Endothelial cell of umbilical vein (primary cell): ENCODE measurements around the gene PSMB8. TPM values are rescaled to one million over a fixed set of nuclear protein-coding genes. Genes with fewer than 3 reads are reported as not detected.

ENCODE experiments used
- BruUV-seq: library from RNA; stranded (reverse); fragments of 400-500 nt; replicated peaks from 2 replicates; lab custom pipeline; 2021; lab: Mats Ljungman, UMichigan
- CTCF ChIA-PET: fragments of 300-600, 350-600 bp; sonication (Branson Sonifier 250); formaldehyde crosslinking; loops from one replicate; lab custom pipeline; 2021; ENCODE audit warnings: antibody characterized with exemption, inconsistent platforms; lab: Charles Lee
- POLR2A ChIA-PET: fragments of 300-600, 350-600 bp; sonication (Branson Sonifier 250); formaldehyde crosslinking; loops from one replicate; lab custom pipeline; 2021; ENCODE audit warnings: antibody characterized with exemption, inconsistent platforms; lab: Charles Lee
- DNase-seq: peaks from one replicate; pipeline ENCODE4 v3.0.0-alpha.2; 2011; ENCODE audit warnings: low read depth, low spot score
- FAIRE-seq: peaks from 2 replicates; lab custom pipeline; 2011; peaks lifted over from hg19 to GRCh38; lab: Jason Lieb, UNC
- H2AFZ ChIP-seq: 2 replicates; pipeline ENCODE4 v1.6.0; 2012; ENCODE audit warnings: low read depth, low read length, control low read depth, inconsistent platforms
- H3K27ac ChIP-seq: 2 replicates; pipeline ENCODE4 v1.5.1; 2011; ENCODE audit warnings: low read depth, mild to moderate bottlenecking, control low read depth, low read length, moderate library complexity; ENCODE audit not compliant: insufficient read depth
- H3K27me3 ChIP-seq, 2 experiments: 2 replicates each; pipeline versions ENCODE4 v1.6.0 to v1.6.1; 2011; ENCODE audit warnings: low read length in 2 of 2, mixed read lengths in 1 of 2; ENCODE audit not compliant: control insufficient read depth in 2 of 2, insufficient read depth in 2 of 2
- H3K36me3 ChIP-seq, 2 experiments: 2 replicates in 1 of 2; 3 replicates in 1 of 2; pipeline ENCODE4 v1.5.1; 2011; ENCODE audit warnings: low read length in 2 of 2, mild to moderate bottlenecking in 1 of 2, moderate library complexity in 1 of 2; ENCODE audit not compliant: control insufficient read depth in 2 of 2, insufficient read depth in 2 of 2; ENCODE audit errors: extremely low read depth in 1 of 2
- H3K4me1 ChIP-seq: 3 replicates; pipeline ENCODE4 v1.5.1; 2011; ENCODE audit warnings: mild to moderate bottlenecking, low read length; ENCODE audit not compliant: control insufficient read depth, insufficient read depth; ENCODE audit errors: extremely low read depth
- H3K4me2 ChIP-seq: 2 replicates; pipeline ENCODE4 v1.6.1; 2011; ENCODE audit warnings: low read length, control low read depth, mixed read lengths; ENCODE audit not compliant: insufficient read depth
- H3K4me3 ChIP-seq, 3 experiments: fragments of 200-600 bp in 1 of 3; sonication (generic), shearing (Covaris generic) in 1 of 3; replicated peaks in 1 of 3; 2 replicates each; pipeline ENCODE4 v1.5.1; 2011 to 2016; ENCODE audit warnings: control low read depth in 3 of 3, low read length in 3 of 3, mild to moderate bottlenecking in 2 of 3, inconsistent platforms in 1 of 3, low read depth in 1 of 3, moderate library complexity in 1 of 3; ENCODE audit not compliant: insufficient read depth in 1 of 3
- H3K79me2 ChIP-seq: 2 replicates; pipeline ENCODE4 v1.6.0; 2012; ENCODE audit warnings: low read length, inconsistent platforms; ENCODE audit not compliant: control insufficient read depth, insufficient read depth
- H3K9ac ChIP-seq: replicated peaks from 2 replicates; pipeline ENCODE3; 2011; ENCODE audit warnings: low read length, control low read depth; ENCODE audit not compliant: insufficient read depth; ENCODE audit errors: extremely low read depth
- H3K9me1 ChIP-seq: replicated peaks from 3 replicates; pipeline ENCODE4 v1.6.0; 2011; ENCODE audit warnings: mild to moderate bottlenecking, low read length; ENCODE audit not compliant: control insufficient read depth, insufficient read depth; ENCODE audit errors: extremely low read depth
- H3K9me3 ChIP-seq: replicated peaks from 2 replicates; pipeline ENCODE4 v1.5.1; 2012; ENCODE audit warnings: low read length, inconsistent platforms; ENCODE audit not compliant: control insufficient read depth, insufficient read depth
- H4K20me1 ChIP-seq: replicated peaks from 2 replicates; pipeline ENCODE3; 2011; ENCODE audit warnings: mild to moderate bottlenecking, low read length; ENCODE audit not compliant: control insufficient read depth, insufficient read depth; ENCODE audit errors: extremely low read depth
- CTCF ChIP-seq, 2 donors: IDR thresholded peaks; 1 replicate in 1 of 2; 2 replicates in 1 of 2; pipeline ENCODE4 v1.5.1; 2011; ENCODE audit warnings: low read length in 2 of 2, mild to moderate bottlenecking in 2 of 2, moderate library complexity in 2 of 2, control low read depth in 1 of 2, inconsistent platforms in 1 of 2, low read depth in 1 of 2; ENCODE audit not compliant: insufficient read depth in 1 of 2; ENCODE audit errors: extremely low read depth in 1 of 2
- JUN ChIP-seq: IDR thresholded peaks from 2 replicates; pipeline ENCODE4 v1.6.1; 2011; ENCODE audit warnings: borderline replicate concordance, low read depth; ENCODE audit not compliant: insufficient read length, insufficient read depth
- MAX ChIP-seq: IDR thresholded peaks from 2 replicates; pipeline ENCODE4 v1.6.1; 2011; ENCODE audit not compliant: insufficient read depth, insufficient read length
- MYC ChIP-seq: IDR thresholded peaks from one replicate; pipeline ENCODE4 v1.6.1; 2011; ENCODE audit warnings: mild to moderate bottlenecking, low read depth, low read length
- dilution Hi-C: fragments of 300-500 bp; cut with MboI; formaldehyde crosslinking; loops from one replicate; pipeline ENCODE4 v1.15.0; 2019; ENCODE audit warnings: low sequenced_read_pairs; ENCODE audit not compliant: extremely low pct_ligation_motif_present
- intact Hi-C: fragments of 100-400 bp; cut with micrococcal nuclease; formaldehyde crosslinking; loops from one replicate; pipeline ENCODE4 v1.10.0; 2022
- polyA plus RNA-seq, 4 experiments: library from polyadenylated mRNA; depleted of rRNA in 3 of 4; stranded (reverse) in 3 of 4; unstranded in 1 of 4; fragments of >200 nt; gene quantifications; 2 replicates each; pipeline versions ENCODE4 v1.2.1 to v1.2.3, GENCODE V29; 2011 to 2012; ENCODE audit warnings: missing spikeins in 1 of 4
- total RNA-seq: library from RNA; stranded (reverse); gene quantifications from 2 replicates; pipeline ENCODE4 v1.2.3, GENCODE V29; 2021

PSMB8 gene
- total and polyA plus RNA-seq, 2 donors (not counting 3 experiments of a cell fraction or from before 2014, with no cell fraction given), result 40.1 to 49.4 TPM

- peak overlapping the region; percentile 81 for H2AFZ ChIP-seq
- H3K27me3 ChIP-seq, result peaks cover 40 to 67% of the 10 kb centered on the region in 2 experiments
- no peaks in the 10 kb centered on the region for H3K79me2 ChIP-seq
- ChIA-PET CTCF (interaction anchor here (0.6 to 6.2 kb wide), 10 partner anchors 11 to 552 kb away, joined by 3 to 63 read pairs (median 3); no protein-coding TSS in a partner anchor), POLR2A (no interaction called here)
- no peaks in the 10 kb centered on the region for H3K9me3 ChIP-seq
- no peak overlapping the region for H3K27ac ChIP-seq
- H3K9ac ChIP-seq, result no peak overlapping the region
- H3K4me1 ChIP-seq, result no peaks in the 10 kb centered on the region
- no peaks in the 10 kb centered on the region for H3K9me1 ChIP-seq
- BruUV-seq, result no TSS peak
- intact Hi-C loops, result loop anchor here (1.0 to 10.0 kb wide), 7 partner anchors 71 to 752 kb away; no protein-coding TSS in a partner anchor
- no peaks in the 10 kb centered on the region for H3K36me3 ChIP-seq
- FAIRE-seq (peak; percentile 96), DNase-seq (peak; percentile 65)
- dilution Hi-C loops, result no loop called here
- H3K4me3 ChIP-seq, result peak overlapping the region in 1 of 3 experiments; percentile 19
- H4K20me1 ChIP-seq, result no peaks in the 10 kb centered on the region
- H3K4me2 ChIP-seq, result peak overlapping the region; percentile 53
- TF ChIP-seq MAX (no peak), MYC (no peak), JUN (no peak), CTCF (IDR thresholded peaks at IDR 0.05; ENCODE audit: extremely low read depth in 1 of 2, insufficient read depth in 1 of 2, low read depth in 1 of 2, low read length in 2 of 2) (peak; percentile 77 to 82)
Measured at GRCh38 chr6:32796848-32797776, 46.7 kb downstream of the PSMB8 start.
